Stimulated activated CD4-positive, alpha-beta T cell treated with anti-CD3 and anti-CD28 coated beads, Interleukin-12 subunit alpha, Interleukin-12 subunit beta, amount 100 ng/mL, for 48 hours (primary cell): ENCODE results near the gene CARMIL1.

Source experiments
- DNase-seq, 3 donors: peaks; one replicate each; pipeline ENCODE4 v3.0.0-alpha.2; 2020; ENCODE audit warnings: low read depth in 2 of 3, low spot score in 1 of 3

Gene CARMIL1

DNA sequence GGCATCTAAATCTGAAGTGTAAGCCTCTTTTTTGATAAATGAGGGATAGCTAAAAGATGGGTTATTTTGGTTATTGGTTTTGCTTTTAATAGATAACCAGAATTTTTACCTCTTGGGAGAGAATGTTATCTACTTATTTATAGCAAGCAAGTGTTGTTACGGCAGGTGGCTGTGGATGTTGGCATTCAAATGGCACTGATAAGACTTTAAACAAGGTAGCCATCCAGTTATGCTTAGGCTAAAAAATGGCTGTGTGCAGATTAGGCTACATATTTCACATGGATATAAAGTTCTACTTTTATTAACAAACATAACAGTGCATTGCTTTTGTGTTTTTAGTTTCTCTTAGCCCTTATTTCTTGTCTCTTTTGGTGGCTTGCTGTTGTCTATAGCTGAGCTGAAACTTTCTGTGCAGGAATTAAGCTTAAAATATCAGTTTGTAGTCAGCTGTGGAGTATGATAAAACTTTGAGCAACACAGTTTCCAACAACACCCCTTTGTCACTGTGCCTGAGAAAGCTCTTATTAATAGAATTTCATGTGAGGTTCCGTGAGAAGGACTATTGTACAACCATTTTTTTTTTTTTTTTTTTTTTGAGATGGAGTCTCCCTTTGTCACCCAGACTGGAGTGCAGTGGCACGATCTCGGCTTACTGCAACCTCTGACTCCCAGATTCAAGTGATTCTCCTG lies 28.8 kb downstream of the CARMIL1 start:
- DNase-seq, result no peak

DNA sequence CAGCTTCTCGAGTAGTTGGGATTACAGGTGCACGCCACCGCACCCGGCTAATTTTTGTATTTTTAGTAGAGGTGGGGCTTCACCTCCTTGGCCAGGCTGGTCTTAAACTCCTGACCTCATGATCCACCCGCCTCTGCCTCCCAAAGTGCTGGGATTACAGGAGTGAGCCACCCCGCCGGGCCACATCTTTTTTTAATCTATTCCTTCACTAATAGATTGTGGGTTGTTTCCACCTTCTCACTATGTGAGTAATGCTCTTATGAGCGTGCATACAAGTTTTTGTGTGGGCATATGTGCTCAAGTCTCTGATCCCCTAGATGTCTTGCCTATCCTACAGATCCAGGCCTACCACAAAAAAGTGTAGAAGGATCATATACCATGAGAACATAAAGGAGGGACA lies 30.7 kb downstream of the CARMIL1 start:
- no peak for DNase-seq

DNA sequence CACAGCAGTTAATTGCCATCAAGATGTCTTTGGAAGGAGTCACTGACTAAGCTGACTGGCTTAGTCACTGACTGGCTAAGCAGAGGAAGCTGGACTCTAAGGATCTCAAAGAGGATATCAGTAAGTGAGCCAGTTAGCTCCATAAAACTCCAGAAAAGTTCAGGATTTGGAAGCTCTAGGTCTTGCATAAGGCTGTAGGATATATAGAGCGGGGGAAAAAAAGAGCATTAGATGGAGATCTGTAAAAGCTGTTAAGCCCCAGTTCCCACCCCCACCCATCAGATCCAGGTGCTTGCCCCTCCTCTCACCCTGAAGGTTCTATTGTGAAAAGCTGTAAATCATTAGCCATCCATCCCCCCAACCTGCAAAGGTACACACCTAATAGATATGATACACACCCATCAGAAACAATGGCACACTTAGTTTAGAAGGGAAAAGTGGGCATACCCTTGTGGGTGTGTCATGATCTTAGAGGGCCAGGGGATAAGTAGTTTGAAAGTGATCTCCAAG lies 32.2 kb downstream of the CARMIL1 start:
- no peak for DNase-seq

DNA sequence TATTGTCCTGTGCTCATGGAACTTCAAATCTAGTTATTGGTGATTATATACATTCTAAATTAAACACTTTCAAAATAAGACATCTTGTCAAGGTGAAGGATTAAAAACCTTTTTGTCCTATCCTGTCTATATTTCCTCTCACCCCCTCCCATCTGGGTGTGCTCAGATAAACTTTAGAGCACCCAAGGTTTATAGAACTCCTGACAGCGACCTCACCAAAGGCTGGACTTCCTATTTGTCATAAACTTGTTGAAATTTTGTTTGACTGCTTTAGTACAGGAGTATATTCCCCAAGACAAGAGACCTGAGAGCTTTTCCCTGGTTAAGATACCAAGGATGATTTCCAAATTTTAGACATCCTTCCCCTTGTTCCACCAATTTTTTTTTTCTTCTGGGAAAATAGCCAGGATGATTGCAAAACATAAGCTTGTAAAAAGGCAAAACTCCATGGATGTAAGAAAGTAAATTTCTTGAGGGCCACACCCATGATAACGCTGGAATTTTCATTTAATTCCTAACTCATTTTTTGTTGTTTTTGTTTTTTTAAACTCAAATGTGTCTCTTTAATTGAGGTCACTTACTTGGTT lies 33.0 kb downstream of the CARMIL1 start:
- DNase-seq, result no peak

DNA sequence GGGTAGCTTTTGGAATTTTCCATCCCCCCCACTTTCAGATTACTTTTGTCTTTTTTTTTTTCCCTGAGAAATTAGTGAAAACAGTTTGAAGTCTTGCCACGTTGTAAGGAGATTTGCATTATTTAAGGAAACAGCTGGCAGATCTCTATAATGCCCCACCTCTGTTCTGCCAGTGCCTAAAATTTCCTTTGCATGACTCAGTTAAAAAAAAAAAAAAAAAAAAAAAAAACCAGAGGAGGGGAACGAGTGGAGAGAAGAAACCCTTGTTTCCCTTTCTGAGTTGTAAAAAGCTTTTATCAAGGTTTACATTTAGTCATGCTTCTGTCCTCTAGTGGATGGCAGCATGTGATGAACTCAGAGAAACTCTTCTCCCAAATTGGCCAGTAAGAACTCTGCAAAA lies 33.5 kb downstream of the CARMIL1 start:
- DNase-seq, result no peak

DNA sequence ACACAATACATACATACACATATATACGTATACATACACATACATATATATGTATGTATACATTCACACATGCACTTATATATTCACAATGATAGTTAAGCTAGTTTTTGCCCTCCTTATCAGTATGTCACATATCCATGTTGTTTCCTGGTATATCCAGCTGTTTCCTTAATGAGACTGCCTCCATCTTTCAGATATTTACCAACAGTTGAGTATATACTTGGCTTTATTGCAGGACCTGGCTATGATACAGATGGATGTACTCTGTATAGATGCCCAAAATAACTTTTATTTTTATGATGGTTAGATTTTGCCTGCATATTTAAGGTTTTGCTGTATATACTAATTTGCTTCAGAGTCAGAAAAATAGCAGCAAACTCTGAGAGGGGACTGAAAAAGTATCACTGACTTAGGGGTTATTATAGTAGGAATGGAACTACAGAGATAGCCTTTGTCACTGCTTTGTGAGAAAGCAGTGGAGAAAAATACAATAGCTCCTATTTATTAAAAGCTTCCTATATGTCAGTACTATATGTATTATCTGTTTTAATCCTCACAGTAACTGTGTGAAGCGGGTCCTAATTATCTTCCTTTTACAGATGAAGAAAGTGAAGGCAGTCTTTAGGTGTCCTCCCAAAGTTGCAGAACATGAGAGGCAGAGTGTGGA lies 35.5 kb downstream of the CARMIL1 start:
- DNase-seq, result no peak

DNA sequence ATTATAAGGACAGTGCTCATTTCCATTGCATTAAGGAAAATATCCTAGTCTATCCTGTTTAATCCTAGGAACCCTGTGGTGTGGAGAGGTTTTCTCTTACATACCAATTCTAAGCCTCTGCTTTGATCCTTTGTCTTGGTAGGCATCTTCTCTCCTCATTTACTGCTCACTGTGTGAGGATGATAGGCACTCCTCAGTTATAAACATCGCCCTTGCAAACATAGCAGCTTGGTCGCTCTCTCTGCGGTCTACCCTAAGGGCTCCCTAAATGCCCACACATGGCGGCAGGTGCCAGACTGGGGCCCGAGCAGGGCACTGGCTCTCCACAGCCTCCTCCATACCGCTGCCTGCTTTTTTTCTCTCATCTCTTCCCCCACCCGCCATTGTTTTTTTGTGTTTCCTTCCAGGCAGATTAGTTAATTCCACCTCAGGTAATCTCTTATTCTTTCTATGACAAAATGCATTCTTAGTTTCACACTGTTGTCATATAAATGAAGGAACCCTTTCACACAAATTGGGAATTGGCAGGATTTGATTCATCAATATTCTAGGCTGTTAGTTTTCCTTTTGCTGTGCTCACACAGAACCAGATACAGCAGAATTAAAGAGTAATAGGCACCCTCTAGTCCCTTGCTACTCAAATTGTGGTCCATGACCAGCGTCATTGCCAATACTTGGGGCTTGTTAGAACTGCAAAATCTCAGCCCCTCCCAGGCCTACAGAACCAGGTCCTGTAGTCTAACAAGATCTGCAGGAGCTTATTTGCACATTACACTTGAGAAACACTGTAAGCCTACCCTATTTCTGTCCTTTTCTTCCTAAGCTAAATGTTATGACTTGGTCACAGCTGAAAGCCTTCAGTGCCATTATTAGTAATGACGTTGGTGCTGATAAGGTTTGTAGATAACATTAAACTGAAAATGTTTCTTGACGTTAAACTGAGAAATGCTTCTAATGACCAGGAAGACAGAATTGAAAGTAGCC lies 36.3 kb downstream of the CARMIL1 start:
- DNase-seq, result no peak

DNA sequence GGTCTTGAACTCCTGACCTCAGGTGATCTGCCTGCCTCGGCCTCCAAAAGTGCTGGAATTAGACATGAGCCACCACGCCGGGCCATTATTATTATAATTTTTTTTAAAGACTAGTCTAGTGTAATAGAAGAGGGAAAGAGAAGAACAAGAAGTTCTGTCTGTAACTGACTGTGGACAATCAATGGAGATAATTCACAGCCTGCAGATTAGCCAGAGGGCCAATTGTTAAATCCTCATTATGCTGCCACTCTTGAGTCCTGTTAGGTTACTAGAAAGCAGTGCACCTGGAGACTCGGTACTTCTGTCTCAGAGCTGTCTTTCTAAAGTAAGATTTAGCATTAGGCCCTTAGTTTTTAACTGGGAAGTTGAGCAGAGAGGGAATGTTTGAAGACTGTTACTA lies 37.5 kb downstream of the CARMIL1 start:
- DNase-seq, result no peak

DNA sequence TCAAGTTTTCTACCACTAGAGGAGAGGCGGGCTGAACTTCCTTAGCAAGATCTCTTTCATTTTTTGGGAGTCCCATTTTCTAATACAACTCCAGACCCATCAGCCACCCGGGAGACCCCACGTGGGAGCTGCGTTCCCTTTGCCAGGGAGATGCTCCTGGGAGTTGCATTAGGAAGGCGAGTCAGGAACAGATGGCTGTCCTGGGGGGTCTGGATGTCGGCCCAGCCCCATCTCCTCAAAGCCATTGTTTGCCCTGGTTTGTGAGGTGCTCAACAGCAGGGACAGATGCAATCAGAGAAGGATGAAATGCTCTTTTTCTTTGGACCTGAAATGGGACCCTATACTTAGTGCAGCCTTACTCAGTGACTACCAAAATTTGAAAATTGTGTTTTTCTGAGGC lies 39.4 kb downstream of the CARMIL1 start:
- no peak for DNase-seq

DNA sequence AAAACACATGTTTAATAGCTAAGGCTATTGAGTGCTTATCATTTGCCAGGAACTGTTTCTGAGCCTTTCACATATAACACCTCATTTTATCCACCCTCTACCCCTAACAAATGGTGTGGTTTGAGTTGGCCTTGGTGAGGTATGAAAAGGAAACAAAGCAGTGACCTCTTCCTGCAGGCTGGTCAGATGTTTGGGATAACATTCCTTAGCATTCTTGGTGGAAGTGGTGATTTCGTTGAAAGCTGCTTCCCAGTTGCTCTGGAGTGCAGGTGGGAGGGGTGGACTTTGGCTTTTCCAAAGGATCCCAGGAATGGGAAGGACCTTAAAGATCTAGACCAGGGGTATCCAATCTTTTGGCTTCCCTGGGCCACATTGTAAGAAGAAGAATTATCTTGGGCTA lies 41.3 kb downstream of the CARMIL1 start:
- no peak for DNase-seq

DNA sequence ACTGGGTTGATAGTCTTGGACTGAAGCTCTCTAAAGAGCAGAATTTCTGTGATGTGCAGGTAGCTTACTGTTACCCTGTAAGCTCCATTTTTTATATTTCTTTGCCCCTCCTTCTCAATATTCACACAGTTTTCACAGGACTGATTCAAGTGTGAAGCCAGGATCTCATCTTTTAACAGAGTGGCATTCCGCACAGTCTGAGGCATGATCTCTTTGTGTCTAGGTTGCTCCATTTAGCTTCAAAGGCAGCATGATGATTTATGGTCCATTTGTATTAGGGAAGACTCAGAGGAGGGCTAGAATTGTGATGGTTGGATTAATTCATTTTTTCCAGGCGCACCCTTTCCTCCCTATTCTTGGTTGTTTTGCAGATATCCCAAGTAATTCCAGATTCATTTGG lies 43.5 kb downstream of the CARMIL1 start:
- DNase-seq, result no peak

DNA sequence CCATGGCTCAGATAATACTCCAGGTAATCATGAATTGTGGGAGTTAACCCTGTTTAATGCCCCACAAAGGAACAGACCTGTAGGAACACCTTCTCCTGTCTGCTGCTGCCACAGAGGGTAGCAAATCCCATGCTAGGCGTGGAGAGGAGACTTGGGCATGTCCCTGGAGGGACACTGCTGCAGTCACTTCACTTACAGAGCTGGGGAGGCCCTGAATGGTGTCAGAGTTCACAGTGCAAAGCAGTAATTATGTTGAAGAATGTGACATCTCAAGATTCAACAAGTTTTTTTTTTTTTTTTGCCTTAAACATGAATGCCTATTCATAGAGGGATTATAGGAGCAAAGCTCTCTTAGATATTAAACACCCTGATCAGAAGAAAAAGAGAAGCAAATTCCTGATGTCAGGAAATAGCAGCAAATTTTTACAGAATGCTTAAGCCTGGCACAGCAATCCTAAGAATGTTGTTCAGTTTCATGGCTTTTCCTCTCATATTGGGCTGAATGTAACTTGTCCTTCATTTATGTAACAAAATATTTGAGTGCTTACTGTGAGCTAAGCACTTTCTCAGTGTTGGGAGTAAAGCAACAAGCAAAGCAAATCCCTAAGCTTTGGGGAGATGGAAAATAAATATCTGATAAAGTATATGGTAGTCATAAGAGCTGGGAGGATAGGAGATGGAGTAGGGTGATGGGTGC lies 45.0 kb downstream of the CARMIL1 start:
- DNase-seq, result no peak

DNA sequence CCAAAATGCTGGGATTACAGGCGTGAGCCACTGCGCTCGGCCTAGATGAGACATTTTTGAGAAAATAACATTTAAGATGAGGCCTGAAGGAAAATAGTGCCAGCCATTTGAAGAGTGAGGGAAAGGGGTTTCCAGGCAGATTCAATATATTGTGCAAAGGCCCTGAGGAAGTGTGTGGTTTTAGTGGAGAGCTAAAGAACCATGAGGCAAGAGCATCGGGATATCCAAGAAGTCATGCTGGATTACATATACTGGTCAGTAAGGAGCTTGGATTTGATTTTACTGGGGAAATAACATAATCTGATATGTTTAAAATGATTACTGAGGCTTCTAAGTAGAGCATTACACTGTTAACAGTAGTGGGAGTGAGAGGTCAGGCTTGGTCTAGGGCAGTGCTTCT lies 47.0 kb downstream of the CARMIL1 start:
- DNase-seq, result no peak

DNA sequence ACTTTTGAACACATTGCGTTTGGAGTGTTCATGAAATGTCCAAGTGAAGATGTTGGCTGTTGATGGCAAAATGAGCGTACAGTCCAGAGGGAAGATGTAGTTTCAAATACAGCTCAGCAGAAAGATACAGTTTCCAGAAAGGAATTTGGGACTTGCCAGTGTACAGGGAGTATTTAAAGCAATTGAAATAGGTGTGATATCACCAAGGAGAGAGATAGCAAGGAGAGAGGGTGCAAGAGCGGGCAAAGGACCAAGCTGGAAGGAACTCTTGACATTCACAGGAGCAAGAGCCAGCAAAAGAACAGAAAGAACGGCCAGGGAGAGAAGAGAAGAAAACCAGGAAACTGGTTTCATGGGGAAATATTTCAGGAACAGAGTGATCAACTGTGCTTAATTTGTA lies 47.8 kb downstream of the CARMIL1 start:
- DNase-seq, result no peak

DNA sequence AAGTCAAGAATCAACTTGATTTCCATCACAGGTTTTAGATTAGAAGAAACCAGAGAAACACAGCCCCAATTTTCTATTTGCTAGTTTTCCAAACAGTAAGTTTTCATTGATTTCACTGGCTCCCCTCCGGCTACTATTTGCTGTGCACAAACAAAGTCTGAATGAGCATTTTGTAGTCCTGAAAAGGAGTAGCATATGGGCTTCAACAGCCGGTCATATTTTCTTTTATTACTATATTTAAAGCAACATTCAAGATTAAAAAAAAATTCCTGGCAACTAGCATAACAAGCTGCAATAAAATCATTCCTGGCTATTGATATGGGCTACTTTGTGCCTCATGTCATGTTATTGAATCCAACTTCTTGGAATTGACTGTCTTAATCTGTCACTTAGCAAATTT lies 48.3 kb downstream of the CARMIL1 start:
- no peak for DNase-seq

DNA sequence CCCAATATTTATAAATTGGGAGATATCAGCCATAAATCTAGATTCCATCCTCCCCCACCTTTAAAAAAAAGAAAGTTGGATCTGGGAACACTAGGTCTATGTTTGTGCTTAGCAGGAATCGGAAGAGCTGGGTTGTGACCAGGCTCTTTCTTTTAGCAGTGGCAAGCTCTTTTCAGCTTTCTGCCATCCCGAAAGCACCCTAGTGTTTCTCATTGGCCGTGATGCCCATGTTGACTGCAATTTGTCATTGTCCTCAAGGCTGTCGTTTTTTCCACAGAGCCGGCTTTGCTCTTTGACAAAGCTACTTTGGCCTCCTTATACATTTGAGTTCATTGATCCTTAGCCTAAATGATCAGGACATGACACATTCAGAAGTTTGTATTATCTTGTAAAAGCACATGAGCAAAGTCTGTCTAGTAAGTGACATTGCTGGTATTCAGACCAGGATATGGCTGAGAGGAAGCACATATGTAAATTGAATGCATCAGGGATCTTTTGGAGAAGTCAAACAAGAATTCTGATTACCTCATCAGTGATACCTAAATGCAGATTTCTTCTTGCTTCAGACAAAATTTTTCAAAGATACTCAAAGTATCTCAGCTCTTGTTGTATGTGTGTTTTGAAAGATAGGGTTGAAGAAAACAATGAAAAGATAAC lies 50.1 kb downstream of the CARMIL1 start:
- no peak for DNase-seq

DNA sequence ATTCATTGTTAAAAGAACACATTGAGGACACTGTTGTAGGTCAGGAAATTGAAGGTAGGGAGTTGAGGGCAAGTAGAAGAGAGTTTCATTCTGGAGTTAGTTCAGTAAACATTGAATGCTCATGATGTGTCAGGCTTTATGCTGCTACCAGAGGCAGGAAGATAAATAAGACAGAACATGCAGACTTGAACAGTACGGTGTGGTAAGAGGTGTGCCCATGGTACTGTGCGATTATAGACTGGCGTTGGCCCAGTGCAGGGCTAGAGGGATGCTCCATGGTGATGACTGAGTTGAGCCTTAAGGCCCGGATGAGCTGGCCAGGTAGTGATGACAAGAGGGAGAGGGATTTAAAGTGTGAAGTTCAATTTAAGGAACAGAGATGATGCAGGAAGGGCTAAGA lies 50.8 kb downstream of the CARMIL1 start:
- DNase-seq, result no peak

DNA sequence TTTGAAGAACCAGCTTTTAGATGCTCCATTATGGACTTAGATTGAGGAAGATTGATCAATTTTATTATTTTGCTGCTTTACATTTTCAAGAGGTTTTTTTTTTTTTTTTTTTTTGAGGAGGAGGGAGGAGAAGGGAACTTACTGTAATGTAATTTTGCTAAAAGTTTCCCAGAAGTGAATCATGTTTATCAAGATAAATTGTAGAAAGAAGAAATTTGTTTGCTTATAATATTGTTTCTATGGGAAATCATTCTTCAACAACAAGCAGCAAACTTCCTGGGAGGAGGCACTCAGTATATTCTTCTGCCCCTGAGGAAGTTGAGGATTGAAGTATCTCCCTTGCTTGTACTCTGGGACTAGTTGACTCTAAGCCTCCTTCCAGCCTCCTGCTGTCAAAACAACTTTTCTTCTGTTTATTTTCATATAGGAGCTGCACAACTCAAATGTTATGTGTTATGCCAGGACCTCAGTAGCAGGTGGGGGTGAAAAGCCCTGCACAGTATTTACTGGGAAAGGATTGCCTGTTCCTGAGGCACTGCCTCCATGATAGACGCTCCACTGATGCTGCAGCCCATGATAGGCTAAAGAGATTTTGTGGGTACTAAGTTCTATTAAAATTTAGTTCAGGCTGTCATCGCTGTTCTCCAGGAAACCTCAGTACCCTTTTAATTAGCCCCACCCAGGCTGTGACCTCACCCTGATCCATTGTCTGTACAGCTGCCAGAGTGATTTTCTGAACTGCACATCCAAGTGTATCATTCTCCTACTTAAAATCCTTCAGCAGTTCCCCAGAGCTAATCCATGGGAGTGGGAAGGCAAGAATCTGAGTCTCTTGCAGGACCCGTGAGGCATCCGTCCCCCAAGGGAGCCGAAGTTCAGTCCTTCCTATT lies 51.9 kb downstream of the CARMIL1 start:
- no peak for DNase-seq

DNA sequence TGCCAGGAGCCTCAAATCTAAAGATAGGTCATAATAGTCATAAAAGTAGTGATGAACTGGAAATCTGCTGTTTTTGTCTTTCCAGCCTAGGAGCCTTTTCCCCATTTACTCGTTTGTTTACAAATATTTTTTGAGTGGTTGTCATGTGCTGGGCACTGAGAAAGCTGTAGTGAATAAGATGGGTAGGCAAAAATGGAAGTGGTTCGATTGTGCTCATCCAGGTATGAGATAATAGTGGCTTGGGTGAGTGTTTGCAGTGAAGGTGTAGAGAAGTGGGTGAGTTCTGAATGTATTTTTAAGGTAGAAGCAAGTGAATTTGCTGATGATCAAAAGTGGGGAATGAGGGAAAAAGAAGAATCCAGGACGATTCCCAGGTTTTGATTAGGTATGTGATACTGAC lies 53.0 kb downstream of the CARMIL1 start:
- DNase-seq, result no peak
